Activated T-cell treated with anti-CD3 and anti-CD28 coated beads for 1 hour (primary cell): ENCODE measurements around the gene NDUFA11.
"Not testable (repeated sequence)": the region's sequence is repeated elsewhere in the genome, so short reads cannot be mapped to it uniquely, and the experiment has no call there.

Source experiments
- DNase-seq: peaks from one replicate; pipeline ENCODE4 v3.0.0-alpha.2; 2020; ENCODE audit warnings: low read depth

Gene NDUFA11

DNA sequence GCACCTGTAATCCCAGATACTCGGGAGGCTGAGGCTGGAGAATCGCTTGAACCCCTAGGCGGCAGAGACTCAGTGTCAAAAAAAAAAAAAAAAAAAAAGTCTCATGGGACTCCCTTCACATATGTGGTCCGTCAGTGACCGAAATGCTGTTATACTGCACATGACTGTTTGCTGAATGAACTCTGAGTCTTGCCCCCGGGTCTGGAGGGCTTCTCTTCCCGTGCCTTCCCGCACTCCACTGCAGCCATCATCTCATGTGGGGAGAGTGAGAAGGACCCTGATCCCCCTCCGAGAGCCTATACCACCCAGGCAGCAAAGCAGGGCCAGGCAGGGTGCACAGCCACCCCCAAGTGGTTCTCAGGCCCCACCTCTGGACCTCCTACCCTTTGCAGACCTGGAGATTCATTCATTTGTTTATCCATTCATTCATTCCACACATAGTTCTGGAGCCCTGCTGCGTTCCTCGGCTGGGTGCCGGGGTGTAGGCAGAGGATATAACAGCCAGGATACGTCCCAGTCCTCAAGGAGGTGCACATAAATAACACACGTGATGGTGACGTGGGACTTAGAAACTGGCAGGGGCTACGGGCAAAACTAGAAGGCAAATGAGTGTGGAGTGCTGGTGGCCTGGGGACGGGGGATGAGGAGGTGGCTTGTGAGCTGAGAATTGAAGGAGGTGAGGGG lies 14.2 kb downstream of the NDUFA11 start:
- DNase-seq, result no peak

DNA sequence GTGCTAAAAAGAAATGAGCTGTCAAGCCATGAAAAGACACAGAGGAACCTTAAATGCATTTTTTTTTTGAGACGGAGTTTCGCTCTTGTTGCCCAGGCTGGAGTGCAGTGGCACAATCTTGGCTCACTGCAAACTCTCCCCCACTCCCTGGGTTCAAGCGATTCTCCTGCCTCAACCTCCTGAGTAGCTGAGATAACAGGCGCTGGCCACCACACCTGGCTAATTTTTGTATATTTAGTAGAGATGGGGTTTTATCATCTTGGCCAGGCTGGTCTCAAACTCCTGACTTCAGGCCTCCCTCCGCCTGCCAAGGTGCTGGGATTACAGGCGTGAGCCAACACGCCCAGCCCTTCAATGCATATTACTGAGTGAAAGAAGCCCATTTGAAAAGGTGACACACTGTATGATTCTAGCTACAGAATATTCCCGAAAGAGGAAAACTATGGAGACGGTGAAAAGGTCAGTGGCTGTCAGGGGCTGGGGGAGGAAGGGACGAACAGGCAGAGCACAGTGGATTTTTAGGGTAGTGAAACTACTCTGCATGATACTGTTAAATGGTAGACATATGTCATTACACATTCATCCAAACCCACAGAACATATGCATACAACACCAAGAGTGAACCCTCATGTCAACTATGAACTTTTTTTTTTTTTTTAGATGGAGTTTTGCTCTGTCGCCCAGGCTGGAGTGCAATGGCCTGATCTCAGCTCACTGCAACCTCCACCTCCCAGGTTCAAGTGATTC lies 19.4 kb downstream of the NDUFA11 start:
- not testable (repeated sequence) for DNase-seq

DNA sequence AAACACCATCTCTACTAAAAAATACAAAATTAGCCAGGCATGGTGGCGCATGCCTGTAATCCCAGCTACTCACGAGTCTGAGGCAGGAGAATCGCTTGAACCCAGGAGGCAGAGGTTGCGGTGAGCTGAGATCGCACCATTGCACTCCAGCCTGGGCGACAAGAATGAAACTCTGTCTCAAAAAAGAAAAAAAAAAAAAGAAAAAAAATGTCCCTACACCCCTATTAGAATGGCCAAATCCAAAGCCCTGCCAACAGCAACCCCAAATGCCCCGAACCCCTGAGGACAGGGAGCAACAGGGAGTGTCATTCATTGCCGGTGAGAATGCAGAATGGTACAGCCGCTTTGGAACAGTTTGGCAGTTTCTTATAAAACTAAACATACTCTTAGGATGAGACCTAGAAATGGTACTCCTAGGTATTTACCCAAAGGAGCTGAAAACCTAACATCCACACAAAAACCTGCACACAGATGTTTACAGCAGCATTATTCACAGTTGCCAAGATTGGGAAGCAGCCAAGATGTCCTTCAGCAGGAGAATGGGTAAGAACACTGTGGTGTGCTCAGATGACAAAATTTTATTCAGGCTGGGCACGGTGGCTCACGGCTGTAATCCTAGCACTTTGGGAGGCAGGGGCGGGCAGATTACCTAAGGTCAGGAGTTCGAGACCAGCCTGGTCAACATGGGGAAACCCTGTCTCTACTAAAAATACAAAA lies 20.3 kb downstream of the NDUFA11 start:
- not testable (repeated sequence) for DNase-seq

DNA sequence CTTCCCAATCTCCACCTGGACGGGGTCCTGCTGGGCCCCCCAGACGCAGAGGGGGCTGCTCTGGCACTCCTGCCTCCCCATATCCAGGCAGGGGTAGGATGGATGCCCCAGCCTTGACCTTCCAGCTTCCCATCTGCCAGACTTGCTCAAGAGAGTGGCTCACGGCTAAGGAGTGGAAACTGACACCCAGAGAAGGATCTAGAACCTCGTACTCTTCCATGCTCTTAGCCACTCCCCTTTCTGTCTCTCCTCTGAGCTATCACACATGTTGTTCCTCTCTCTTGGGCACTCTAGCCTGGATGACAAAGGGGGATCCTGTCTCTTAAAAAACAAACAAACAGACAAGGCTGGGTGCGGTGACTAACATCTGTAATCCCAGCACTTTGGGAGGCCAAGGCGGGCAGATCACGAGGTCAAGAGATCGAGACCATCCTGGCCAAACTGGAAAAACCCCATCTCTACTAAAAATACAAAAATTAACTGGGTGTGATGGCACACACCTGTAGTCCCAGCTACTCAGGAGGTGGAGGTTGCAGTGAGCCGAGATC lies 21.1 kb downstream of the NDUFA11 start:
- no peak for DNase-seq

DNA sequence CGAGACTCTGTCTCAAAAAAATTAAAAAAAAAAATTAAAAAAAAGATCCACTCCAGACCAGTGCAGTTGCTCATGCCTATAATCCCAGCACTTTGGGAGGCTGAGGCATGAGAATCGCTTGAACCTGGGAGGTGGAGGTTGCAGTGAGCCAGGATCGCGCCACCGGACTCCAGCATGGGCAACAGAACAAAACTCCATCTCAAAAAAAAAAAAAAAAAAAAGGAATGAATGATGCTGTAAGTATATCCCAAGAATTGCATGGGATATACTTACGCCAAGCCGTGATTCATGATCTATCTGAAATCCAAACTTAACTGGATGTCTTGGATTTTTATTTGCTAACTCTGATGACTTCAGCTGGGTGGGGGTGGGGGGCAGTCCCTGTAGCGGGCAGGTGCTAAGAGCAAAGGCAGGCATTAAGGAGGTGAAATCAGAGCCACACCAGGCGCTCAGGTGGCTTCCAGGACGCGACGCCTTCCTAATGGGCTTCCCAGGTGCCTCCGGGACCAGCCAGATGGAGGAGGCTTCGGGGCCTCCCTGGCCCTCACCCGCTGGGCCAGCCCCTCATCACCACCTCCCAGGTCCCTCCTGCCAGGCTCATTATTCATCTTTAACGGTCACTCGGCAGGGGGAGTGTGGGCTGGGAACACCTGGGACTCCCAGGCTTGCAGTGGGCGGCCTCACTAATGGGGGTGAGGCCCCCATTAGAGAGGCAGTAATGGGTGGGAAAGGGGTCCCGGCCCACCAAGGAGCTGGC lies 21.9 kb downstream of the NDUFA11 start:
- no peak for DNase-seq

DNA sequence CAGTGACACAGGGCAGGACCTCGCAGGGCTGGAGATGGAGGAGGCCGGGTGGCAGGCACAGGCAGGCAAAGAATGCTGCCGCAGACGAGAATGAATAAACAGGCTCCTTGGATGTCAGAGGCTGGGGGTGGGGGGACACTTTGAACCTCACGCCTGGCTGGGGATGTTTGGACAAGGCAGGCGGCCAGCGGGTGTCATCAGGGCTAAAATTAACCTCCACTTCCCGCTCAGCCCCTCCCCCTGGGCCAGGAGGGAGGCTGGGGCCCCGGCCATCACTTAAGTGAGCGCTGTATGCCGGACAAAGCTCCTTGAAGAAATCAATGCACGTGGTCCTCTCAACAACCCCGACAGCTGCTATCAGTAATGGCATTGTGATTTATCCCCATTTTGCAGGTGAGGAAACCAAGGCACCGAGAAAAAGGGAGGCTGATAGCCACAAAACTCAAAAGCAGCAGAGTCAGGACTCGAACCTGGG lies 22.9 kb downstream of the NDUFA11 start:
- no peak for DNase-seq

DNA sequence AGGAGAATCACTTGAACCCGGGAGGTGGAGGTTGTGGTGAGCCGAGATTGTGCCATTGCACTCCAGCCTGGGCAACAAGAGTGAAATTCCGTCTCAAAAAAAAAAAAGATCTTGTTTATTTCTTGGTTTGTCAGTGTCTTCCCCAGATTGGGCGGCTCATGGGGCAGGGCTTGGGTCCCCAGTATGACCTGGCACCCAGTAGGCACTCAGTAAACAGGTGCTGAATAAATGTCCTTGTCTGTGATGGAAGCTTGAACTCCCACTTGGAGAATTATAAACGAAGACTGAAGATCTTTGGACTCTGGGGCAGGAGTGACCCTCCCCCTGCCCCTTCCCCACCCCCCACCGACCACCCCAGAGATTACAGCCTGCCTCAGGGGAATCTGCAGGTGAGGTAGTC lies 23.4 kb downstream of the NDUFA11 start:
- DNase-seq, result no peak

DNA sequence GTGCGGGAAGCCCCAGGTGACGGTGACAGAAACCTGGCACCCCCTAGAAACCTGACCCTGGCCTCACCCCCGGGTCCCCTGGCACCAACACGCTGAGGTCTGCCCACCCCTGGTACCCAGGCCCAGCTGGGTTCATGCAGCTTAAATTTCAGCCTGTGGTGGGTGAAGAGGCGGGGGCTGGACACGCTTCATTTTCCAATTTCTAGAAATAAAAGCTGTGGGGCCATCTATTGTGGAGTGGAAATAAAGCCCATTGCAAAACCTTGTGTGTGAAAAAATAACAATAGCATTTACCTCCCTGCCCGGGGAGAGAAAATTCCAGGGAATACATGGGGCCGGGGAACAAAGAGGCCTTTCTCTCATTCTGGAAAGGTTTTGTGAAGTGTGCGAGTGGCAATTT lies 25.7 kb downstream of the NDUFA11 start:
- DNase-seq, result no peak

DNA sequence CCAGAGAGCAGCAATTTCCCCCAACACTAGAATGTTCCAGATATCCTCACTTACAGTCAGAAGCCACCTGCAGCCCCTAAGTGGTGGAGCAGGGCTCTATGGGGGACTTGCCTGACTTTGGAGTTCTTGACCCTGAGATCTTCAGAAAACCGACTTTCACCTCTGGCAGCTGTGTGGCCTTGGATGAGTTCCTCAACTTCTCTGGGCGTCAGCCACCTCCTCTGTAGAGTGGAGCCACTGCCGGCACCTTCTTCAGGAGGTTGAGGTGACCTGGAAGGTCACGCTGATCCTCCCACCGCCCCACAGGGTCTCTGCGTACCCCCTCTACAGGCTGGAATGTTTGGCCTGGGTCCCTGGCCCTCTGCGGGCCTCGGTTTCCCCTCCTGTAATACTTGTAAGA lies 26.2 kb downstream of the NDUFA11 start:
- DNase-seq, result no peak

DNA sequence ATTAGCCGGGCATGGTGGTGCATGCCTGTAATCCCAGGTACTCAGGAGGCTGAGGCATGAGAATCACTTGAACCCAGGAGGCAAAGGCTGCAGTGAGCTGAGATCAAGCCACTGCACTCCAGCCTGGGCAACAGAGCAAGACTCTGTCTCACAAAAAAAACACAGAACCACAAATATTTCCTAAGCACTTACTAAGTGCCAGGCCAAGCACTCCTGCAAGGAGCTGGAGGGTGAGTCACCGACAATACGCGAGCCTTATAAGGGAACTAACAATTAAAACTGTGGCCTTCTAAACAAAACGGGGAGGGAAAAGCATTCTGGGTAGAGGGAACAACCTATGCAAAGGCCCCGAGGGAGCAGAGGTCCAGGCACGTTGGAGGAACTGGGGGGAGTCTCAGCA lies 29.1 kb downstream of the NDUFA11 start:
- DNase-seq, result not testable (repeated sequence)

DNA sequence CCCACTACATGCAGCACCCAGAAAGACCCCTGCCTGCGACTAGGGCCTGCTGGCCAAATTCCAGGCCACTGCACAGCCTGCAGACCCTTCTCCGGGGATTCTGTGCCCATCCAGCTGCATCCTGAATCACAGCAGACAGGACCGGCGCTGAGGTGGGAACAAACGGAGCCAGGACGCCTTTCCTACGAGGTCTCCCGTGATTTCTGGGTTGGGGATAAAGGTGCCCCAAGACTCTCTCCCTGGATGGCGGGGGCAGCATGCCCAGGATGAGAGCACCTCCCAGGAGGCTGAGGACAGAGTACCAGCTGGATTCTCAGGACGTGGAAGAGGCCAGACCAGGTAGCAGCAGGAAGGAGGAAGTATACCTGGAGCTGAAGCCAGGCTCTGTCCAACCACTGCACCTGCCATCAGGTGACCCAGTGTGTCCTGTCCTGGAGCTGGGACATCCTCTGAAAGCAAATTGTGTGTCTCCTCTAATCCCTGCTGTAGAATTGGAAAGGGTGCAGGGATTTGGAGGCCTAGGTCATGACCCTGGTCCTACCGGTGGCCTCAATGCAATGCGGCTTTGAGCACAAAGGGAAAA lies 29.9 kb downstream of the NDUFA11 start:
- DNase-seq, result no peak

DNA sequence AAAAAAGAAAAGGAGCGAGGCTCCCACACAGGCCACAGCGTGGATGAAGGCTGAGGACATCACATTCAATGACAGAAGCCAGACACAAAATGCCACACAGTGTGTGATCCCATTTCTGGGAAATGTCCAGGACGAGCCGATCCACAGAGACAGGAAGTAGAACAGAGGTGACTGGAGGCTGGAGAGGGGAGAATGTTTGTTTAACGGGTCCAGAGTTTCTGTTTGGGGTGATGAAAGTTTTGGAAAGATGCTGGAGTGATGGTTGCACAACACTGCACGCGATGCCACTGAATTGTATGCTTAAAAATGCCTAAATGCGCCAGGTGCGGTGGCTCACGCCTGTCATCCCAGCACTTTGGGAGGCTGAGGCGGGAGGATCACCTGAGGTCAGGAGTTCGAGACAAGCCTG lies 32.6 kb downstream of the NDUFA11 start:
- no peak for DNase-seq

DNA sequence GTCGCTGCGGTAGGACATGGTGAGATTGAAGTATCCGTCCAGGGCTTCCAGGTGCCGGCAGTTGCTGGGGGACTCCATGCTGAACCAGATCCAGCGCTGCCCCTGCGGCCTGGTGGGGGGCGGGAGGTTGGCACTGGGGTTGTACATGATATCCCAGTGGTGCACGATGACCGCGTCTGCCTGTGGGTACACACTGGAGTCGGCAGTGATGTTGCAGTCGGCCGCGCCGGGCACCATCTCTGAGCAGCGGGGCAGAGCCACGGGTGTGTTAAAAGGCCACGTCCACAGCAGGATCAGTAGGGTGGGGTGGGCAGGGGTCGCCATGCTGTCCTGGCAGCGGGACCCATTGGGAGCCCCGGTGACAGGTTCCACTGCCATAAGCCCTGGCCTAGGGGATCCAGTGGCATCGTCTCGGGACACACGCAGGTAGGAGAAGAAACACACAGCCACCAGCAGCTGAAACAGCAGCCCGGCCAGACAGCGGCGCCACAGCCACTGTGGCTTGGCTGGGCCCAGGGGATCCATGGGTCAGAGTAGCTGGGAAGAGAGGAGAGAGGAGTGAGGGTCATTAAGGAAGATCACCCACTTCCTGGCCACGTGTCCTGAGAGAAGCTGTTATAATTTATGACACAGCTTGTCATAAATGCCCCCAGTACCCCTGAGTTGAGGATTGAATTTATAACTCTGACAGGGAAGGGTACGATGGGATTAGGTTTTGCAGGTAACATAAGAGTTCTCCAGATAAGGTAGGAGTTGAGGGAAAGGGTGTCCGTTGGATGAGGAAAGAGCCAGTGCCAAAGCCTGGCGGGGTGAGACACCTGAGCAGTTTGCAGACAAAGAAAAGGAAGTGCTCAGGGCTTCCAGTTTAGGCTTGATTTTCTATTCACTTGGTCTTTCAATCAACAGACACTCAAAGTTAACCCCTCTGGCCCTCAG lies 36.1 kb downstream of the NDUFA11 start:
- no peak for DNase-seq

DNA sequence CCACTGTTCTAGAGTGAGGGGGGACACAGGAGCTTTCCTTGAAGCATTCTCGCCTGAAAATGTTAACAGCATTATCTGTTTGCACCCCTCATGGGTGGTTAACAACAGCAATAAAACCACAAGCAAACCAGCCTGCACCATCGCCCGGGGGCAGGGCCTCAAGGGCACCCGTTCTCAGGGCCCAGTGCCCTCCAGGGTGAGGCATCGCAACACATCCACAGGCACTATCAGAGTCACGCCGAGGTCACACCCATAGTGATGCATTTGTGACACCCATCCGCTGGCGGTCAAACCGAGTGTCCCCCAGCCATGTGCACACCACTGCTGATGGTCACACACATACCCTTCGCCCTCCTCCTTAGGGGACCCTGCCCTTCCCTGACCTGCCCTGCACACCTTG lies 37.8 kb downstream of the NDUFA11 start:
- DNase-seq, result no peak

DNA sequence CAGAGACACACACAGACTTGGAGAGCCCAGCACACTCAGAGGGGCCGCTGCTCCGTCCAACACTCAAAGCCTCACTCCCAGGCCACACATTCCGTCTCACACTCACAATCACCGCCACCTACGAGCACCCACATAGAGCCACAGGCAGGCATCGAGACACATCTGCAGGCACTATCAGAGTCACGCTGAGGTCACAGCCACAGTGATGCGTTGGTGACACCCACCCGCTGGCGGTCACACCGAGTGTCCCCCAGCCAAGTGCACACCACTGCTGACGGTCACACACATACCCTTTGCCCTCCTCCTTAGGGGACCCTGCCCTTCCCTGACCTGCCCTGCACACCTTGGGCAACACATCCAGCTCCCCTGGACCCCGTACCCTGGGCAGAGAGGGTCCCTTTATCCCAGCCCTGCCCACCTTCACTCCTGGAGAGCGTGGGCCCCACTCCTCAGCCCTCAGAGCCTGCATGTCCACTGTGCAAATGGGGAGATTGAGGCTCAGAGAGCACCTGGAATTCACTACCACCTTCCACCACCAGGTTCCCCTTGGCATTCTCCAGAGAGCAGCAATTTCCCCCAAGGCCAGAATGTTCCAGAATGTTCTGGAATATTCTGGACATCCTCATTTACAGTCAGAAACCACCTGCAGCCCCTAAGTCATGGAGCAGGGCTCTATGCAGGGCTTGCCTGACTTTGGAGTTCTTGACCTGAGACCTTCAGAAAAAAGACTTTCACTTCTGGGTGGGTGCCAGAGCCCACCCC lies 38.7 kb downstream of the NDUFA11 start:
- no peak for DNase-seq

DNA sequence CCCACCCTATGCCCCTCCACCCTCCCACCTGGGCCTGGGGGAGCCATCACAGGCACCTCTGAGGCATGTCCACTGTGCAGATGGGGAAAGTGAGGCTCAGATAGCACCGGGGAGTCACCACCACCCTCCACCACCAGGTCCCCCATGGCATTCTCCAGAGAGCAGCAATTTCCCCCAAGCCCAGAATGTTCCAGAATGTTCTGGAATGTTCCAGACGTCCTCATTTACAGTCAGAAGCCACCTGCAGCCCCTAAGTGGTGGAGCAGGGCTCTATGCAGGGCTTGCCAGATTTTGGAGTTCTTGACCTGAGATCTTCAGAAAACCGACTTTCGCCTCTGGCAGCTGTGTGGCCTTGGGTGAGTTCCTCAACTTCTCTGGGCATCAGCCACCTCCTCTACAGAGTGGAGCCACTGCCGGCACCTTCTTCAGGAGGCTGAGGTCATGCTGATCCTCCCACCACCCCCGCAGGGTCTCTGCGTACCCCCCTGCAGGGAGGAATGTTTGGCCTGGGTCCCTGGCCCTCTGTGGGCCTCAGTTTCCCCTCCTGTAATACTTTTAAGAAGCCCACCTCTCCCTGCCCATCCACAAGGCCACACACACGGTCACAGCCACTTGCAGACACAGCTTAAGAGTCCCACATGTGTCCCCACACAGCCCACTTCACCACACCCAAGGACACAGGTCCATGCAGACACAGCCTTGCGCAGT lies 39.4 kb downstream of the NDUFA11 start:
- DNase-seq, result no peak

DNA sequence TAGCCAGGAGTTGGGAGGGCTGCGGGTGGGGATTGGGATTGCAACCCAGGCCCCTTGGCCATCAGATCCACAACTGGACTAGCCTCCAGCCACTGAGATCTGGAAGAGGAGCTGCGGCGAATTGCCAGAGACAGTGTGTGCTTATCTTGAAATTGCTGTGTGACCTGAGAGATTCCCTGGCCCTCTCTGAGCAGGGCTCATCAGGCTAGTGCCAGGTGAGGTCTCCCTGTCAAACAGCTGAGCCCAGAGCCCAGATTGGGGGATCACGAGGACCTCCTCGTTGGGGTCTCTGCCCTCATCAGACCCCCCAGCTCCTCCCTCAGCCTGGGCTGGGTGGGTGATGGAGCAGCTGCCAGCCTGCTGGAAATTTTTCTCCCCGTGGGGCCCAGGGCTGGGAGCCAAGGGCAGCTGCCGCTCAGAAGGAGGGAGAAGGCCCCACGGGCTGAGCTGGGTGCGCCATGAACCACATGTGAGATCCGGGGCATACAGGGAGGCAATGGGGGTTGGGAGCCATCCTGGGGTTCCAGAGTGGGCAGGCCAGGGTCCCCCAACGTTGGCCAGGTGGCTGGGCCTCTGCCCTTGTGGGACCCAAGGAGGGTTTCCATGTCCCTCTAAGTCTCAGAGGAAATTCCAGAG lies 40.4 kb downstream of the NDUFA11 start:
- no peak for DNase-seq
